ENCODE data around the gene WDR18.
"Not testable (repeated sequence)": the region's sequence is repeated elsewhere in the genome, so short reads cannot be mapped to it uniquely, and the experiment has no call there.

WDR18 gene

DNA sequence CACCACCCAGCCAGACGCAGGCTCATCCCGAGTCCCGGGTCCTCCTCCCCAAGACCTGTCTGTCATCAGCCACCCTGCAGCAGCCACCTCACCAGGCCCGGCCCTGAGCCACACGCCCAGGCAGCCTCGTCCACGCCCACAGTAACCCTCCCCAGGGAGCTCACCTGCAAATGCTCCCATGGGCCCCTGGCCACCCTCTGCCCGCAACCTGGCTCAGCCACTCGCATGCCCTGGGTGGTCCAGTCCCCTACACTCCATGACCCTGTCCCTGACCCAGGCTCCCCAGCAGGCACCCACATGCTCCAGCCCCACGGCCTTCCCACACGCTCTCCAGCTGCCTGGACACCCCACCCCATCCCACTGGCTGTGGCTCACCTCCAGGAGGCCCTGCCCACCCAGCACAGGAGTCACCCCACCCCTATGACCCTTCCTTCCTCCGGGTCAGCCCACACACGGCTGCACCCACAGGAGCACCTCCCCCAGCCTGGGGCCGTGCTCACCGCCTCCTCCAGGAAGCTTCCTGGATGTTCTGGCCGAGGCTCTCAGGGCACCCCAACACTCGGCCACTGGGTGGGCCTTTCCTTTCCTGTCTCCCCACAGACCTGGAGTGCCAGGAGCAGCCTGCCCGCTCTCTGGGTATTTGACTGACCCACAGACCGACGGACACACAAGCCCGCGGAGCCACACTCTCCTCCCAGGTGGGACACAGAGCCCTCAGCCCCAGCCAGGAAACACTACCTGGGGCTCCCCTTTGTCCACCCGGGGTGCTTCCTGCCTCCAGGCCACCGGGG, 33.2 kb downstream of the WDR18 start:
- DNase-seq (ENCODE audit: low read depth, low spot score), result no peak
- peak overlapping the region; percentile 81 for H3K27ac ChIP-seq

DNA sequence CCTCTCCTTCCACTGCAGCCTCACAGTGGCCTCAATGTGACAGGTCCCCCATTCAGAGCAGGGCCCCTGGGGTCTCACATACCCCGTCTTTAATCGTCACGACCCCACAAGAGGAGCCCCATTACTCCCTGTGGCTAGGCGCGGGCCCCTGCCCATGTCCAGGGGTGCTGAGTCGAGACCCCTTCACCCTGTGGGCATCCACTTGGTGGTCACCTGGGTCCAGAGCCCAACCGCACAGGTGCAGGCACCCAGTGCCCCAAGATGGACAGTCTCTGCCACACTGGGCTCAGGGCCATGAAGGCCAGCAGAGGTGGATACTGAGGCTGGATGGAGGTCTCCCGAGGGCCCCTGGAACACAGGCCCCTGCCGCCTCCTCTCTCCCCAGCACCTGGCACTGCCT, 33.8 kb downstream of the WDR18 start:
- peak overlapping the region; percentile 81 for H3K27ac ChIP-seq
- no peak for DNase-seq (ENCODE audit: low read depth, low spot score)

DNA sequence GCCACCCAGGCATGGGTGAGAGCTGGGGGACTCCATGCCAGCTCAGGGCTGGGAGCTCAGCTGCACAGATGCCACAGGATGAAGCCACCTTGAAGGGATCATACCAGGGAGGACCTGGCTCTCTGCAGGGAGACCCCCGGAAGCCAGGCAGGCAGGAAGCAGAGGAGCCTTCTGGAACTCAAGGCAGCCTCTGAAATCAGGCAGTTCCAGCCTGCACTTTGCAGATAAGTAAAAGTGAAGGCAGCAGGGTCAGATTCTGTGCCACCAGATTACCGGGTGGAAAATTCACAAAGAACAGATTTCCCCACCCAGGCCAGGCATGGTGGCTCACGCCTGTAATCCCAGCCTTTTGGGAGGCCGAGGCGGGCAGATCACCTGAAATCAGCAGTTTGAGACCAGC, 34.2 kb downstream of the WDR18 start:
- DNase-seq (ENCODE audit: low read depth, low spot score), result no peak
- H3K27ac ChIP-seq, result peak overlapping the region; percentile 81

DNA sequence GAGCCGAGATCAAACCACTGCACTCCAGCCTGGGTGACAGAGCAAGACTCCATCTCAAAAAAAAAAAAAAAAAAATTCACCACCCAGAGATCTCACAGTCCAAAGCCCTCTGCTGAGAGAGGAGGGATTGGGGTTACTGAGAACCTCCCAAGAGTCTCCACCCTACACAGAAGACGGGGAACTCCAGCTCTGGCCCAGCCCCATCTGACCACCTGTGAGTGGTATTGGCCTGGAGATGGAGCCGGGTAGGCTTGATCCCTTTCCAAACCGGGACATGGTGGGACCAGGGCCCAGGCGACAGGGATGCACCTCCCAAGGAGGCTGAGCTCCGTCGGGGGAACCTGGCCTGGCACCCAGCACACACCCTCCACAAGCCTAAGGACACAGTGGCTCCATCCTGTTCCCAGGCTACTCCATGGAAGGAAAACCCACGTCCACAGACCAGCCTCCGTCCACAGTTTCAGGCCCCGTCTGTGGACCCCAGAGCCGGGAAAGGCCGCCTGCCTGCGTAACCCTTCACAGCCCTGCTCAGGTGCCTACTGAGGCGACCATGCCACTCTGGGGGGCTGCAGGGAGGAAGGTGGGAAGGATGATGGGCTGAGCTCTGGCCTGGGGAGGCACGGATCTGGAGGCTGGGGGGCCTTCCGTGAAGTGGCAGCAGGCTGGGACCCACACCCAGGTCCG, 34.9 kb downstream of the WDR18 start:
- DNase-seq (ENCODE audit: low read depth, low spot score), result no peak
- peak overlapping the region; percentile 81 for H3K27ac ChIP-seq

DNA sequence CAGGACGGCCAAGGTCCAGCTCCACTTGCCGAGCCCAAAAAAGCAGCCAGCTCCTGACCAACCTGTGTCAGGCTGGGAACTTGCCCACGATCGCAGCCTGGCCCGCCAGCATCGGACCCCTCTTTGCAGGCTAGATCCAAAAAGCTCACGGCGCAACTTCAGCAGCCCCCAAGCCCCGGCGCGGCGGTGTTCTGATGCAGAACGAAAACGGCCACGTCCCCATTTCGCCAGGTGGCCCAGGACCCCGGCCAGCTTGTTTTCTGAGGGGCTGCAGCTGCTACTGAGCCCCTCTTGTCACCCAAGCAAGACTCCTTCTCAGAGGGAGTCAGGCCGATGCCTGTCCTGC, 35.4 kb downstream of the WDR18 start:
- peak overlapping the region; percentile 70 for H3K27ac ChIP-seq
- no peak for DNase-seq (ENCODE audit: low read depth, low spot score)

DNA sequence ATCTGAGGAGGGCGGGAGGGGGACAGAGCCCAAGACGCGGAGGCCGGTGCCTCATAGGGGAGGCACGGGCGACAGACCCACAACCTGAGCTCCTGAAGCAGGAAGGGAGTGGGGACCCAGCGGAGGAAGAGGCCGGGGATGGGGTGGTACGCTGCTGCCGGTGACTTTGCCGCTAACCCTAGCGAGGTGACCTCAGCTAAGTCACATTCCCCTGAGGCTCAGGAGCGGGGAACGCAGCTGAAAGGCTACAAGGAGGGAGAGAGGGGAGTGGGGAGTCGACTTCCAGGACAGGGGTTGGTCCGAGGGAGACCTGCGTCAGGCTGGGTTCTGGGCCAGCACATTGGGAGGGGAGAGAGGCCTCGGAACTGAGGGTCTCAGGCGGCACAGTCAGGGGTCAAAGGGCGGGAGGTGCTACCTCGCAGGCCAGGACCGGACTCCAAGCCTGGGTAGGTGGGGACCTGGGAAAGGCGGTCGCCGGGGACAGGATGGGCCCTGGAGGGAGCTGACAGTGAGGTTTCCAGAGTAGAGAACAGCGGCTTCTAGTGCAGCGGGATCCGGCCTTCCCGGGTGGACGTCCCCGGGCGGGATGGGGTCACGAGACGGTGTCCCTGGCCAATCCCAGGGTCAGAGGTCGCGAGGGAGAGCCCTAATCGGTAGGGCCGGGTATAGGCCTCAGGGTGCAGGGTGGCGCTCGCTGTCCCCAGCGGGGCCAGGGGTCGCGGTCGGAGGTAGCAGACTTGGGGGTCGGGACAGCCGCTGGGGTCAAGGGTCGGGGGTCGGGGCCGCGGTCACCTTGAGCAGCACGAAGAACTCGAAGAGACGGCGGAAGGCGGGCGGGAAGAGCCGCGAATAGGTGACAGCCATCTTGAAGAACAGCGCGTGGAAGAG, 36.1 kb downstream of the WDR18 start:
- DNase-seq (ENCODE audit: low read depth, low spot score), result no peak
- peak overlapping the region; percentile 70 for H3K27ac ChIP-seq

DNA sequence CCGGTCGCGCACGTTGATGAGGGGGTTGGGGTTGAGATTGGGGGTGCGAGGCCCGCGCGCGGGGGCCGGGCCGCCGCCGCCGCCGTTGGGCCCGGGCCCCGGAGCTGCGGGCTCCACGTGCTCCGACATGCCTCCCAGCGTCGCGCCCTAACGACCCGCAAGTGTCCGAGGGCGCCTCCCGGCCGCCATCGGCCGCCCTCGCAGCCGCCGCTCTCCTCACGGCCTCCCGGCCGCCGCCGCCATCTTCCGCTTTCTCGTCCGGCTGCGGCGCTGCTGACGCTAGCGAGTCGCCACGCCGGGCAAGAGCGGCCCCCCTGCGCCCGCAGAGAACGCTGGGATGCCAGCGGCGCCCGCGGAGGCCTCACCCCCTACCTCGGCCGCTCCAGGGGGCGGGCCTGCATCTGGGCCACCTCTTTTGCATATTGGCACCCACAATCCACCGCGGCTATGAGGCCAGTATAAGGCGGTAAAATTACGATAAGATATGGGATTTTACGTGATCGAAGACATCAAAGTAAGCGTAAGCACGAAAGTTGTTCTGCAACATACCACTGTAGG, 36.8 kb downstream of the WDR18 start, which contains the start of gene TMEM259:
TMEM259 (minus strand) TSS at position 256 of the 558 bp plus-strand sequence; CDS start at position 129, 127 bp downstream.
- H3K27ac ChIP-seq, result peak within 1 kb of the TSS; percentile 70
- peak; percentile 80 for DNase-seq (ENCODE audit: low read depth, low spot score)

DNA sequence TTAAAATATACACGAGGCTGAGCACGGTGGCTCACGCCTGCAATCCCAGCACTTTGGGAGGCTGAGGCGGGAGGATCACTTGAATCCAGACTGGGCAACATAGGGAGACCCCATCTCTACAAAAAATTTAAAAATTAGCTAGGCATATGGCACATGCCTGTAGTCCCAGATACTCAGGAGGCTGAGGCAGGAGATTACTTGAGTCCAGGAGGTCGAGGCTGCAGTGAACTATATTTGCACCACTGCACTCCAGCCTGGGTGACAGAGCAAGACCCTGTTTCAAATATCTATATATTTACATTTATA, 39.7 kb downstream of the WDR18 start:
- DNase-seq (ENCODE audit: low read depth, low spot score), result not testable (repeated sequence)

DNA sequence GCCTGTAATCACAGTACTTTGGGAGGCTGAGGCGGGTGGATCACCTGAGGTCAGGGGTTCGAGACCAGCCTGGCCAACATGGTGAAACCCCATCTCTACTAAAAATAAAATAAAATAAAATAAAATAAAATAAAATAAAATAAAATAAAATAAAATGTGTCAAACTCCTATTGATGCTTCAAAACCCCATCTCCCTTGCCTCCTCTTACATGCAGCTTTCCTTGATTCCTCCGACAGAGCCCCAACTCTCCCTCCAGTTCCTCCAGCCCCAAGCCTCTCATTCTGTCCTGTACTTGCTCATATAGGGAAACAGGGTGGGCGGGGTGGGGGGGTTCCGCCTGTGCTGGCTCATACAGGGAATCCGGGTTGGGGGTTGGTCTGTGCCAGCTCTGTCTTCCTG, 40.9 kb downstream of the WDR18 start:
- DNase-seq (ENCODE audit: low read depth, low spot score); H3K27ac ChIP-seq: not testable (repeated sequence)

More for the DNA sequence above, 39.7 kb downstream of the WDR18 start:
- H3K27ac ChIP-seq, result not testable (repeated sequence)

DNA sequence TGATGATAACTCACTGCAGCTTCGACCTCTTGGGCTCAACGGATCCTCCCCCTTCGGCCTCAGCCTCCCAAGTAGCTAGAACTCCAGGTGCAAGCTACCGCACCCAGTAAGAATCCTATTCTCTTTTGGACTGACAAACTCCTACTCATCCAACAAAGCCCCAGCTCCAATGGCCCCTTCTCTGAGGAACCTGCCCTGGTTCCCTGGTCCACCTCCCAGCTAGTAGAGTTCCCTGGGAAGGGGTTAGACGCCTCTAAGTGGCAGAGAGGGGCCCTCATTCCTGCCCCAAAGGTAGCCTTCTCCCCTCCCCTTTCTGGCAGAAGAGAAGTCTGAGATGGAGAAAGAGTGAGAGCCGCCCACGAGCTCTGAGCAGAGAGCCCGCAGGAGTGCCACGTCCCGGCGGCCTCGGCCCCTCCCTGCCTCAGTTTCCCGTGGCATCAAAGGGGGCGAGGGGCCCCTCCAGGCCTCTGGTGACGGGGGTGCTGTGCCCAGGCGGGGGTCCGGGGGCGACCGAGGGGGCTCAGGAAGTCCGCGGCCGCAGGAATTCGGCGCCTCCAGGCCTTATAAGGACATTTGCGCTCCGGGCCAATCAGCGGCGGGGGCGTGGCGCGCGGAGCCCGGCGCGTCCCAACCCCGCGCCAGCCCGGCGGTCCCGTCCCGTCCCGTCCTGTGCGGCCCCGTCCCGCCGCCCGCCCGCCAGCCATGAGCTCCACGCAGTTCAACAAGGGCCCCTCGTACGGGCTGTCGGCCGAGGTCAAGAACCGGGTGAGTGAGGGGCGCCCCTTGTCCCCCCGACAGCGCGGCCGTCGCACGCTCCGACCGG, 42.0 kb downstream of the WDR18 start, which contains the start of gene CNN2:
CNN2 (plus strand) TSS at position 649 of the 823 bp plus-strand sequence; CDS start at position 703, 54 bp downstream.
- peak within 1 kb of the TSS; percentile 96 for H3K27ac ChIP-seq
- DNase-seq (ENCODE audit: low read depth, low spot score), result no peak

DNA sequence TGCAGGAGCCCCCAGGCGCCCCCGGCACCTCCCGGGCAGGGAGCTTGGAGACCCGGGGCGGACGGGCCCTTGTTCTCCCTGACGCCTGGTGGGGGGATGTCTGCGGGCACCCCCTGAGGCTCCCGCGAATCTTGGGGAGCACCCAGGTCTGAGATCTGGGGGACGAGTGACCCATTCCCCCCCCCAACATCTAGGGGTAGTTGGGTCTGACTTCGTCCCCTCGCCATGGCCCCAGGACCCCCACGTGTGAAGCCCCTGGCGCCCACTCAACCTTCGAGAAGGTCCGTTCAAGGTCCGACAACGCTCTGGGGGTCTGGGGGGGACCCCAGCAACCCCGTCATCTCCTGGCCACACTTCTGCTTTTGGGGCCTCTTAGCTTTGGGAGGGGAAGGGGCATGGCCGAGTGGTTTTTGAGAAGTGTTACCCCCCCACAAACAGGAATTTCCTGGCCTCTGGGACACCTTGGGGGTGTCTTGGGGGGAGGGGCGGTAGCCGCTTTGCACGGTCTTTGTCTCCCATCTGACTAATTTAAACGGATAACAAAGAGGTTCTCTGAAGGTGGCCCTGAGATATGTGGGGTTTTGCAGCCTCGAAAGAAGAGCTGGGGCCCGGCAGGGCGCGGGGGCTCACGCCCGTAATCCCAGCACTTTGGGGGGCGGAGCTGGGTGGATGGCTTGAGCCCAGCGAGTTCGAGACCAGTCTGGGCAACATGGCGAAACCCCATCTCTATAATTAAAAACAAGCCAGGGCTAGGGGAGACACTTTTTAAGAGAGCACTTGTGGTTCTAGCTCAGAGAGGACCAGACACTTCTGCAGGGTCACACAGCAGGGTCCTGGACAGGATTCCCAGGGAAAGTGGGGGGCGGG, 42.9 kb downstream of the WDR18 start:
- peak overlapping the region; percentile 96 for H3K27ac ChIP-seq
- no peak for DNase-seq (ENCODE audit: low read depth, low spot score)

DNA sequence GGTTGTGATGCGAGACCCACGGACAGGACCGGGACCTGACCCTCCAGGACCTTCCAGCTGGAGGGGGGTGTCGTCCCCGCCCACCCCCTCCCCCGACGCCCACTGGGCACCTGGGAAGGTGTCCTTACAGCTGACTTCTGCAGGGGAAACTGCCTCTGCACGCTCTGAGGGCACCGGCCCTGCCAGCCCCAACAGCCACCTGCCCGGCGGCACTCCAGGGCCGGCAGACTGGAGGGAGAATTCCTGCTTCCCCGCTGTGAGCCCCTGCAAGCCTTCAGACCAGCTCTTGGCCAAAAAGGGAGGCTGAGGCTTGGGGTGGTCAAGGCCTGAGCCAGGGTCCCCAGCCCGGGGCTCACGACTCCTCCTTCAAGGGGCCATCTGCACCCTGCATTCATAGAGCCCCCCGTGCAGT, 43.5 kb downstream of the WDR18 start:
- H3K27ac ChIP-seq, result peak overlapping the region; percentile 96
- no peak for DNase-seq (ENCODE audit: low read depth, low spot score)

DNA sequence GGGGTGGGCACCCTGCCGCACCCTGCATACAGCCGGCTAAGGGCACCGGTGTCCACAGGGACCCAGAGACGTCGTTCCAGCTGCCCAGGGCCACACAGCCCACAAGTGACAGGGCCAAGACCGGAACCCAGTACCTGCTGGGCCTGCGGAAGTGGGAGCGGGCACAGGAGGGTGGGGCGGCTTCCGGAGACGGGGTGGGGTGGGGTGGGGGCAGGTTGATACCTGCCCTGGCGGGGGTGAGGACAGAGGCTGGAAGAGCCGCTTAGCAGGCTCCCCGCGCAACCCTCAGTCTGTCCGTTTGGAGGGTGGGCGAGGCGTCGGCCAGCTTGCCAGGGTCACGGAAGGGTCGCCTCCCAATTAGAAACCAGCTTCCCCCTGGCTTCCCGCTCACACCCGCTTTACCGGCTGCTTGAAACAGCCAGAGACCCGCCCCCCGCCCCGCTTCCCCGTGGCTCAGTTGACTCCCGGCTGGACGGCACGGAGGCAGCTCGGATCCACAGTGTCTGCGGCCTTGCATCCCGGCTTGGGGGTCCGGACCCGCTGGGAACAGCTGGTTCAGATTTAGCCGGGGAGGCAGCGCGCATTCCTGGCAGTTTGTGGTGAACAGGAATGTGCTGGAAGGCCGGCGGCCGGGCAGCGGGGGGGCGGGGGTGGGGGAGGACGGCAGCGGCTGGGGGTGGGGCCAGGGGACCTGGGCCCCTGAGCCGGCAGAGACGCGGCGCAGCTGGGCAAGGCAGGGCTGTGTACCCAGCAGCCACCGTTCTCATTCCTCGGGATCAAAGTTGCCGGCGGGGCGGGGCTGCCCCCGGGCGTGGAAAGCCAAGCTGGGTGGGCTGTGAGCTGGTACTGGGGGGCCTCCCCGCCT, 44.1 kb downstream of the WDR18 start:
- H3K27ac ChIP-seq, result peak overlapping the region; percentile 96
- DNase-seq (ENCODE audit: low read depth, low spot score), result no peak

DNA sequence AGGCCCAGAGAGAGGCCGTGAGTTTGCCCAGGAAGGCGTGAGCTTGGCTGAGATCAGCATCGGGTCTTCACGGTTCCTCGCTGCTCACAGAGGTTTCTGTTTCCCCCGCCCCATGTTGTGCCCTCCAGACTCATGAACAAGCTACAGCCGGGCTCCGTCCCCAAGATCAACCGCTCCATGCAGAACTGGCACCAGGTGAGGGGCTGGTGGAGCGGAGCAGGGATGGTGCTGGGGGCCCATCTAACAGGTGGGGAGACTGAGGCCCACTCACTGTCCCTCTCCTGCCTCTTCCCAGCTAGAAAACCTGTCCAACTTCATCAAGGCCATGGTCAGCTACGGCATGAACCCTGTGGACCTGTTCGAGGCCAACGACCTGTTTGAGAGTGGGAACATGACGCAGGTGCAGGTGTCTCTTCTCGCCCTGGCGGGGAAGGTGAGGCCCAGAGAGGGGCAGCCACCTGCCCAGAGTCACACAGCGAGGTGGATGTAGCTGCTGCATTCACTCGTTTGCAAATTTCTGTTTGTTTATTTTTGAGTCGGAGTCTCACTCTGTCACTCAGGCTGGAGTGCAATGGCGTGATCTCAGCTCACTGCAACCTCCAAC, 48.2 kb downstream of the WDR18 start:
- no peak for DNase-seq (ENCODE audit: low read depth, low spot score)
- H3K27ac ChIP-seq, result no peak overlapping the region

DNA sequence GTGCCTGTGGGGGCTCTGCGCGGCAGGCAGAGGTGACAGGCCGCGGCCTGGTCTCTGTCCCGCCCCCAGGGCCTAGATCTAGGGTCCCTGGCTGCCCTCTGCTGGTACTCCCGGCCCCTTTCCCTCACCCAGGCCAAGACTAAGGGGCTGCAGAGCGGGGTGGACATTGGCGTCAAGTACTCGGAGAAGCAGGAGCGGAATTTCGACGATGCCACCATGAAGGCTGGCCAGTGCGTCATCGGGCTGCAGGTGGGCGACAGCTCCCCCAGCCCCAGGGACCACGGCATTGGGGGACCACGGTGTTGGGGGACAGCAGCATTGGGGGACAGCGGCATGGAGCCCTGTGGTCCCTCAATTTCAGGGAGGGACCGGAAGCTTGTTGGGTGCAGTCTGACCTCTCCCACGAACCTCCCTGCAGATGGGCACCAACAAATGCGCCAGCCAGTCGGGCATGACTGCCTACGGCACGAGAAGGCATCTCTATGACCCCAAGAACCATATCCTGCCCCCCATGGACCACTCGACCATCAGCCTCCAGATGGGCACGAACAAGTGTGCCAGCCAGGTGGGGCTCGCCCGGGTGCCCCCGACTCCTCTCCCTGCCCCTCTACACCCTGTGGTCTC, 52.0 kb downstream of the WDR18 start:
- DNase-seq (ENCODE audit: low read depth, low spot score), result no peak
- H3K27ac ChIP-seq, result no peak overlapping the region

DNA sequence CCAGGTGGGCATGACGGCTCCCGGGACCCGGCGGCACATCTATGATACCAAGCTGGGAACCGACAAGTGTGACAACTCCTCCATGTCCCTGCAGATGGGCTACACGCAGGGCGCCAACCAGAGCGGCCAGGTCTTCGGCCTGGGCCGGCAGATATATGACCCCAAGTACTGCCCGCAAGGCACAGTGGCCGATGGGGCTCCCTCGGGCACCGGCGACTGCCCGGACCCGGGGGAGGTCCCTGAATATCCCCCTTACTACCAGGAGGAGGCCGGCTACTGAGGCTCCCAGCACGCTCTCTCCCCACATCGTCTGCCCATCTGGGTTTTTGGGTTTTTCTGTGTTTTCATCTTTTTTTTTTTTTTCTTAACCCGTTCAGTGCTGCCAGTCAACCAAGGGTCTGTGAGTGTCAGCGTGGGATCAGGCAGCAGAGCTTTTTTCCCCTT, 53.5 kb downstream of the WDR18 start:
- DNase-seq (ENCODE audit: low read depth, low spot score), result no peak
- peak overlapping the region; percentile 66 for H3K27ac ChIP-seq

All from epithelial cell of prostate (primary cell).